ENCODE measurements around the gene LRRTM3. TPM values are rescaled to one million over a fixed set of nuclear protein-coding genes. Genes with fewer than 3 reads are reported as not detected.

LRRTM3 gene
- total RNA-seq, 2 donors from 2014 or later, result not detected

GRCh38 chr10:67144530-67144929, 218.7 kb downstream of the LRRTM3 start:
- Histone ChIP-seq H3K9me3 (ENCODE audit: control insufficient read depth, low read length) (no peaks in the 10 kb centered on the region), H3K36me3 (ENCODE audit: control insufficient read depth, insufficient read depth, low read length) (no peaks in the 10 kb centered on the region), H3K4me3 (ENCODE audit: low read length) (no peak overlapping the region), H3K27me3 (ENCODE audit: control insufficient read depth, insufficient read depth, low read length, poor library complexity, severe bottlenecking) (no peaks in the 10 kb centered on the region), H3K4me1 (ENCODE audit: control insufficient read depth, insufficient read depth, low read length) (no peaks in the 10 kb centered on the region), H3K27ac (ENCODE audit: low read depth, low read length) (no peak overlapping the region), H3K9ac (ENCODE audit: extremely low read depth, low read length, poor library complexity, severe bottlenecking) (no peak overlapping the region)
- WGBS, 2 experiments (ENCODE audit: insufficient coverage in 1 of 2, insufficient read length in 1 of 2), result 97% methylated on average over 1 of the region's 1 CpG; no CpG with 5 or more reads in 1 of the 2 experiments
- H3K4me1 Mint-ChIP-seq, result no peaks in the 10 kb centered on the region
- no peak overlapping the region for H3K4me3 Mint-ChIP-seq
- no peak overlapping the region for H3K27ac Mint-ChIP-seq
- no peak for DNase-seq
- H3K27me3 Mint-ChIP-seq (ENCODE audit: insufficient read depth), result no peaks in the 10 kb centered on the region
- TF ChIP-seq CTCF (conservative IDR thresholded peaks at IDR 0.05), result no peak
- no peaks in the 10 kb centered on the region for H3K36me3 Mint-ChIP-seq (ENCODE audit: low read depth)
- H3K9me3 Mint-ChIP-seq, result no peaks in the 10 kb centered on the region
